Neural progenitor cell (in vitro differentiated cells): ENCODE results near the gene FSTL4. TPM values are rescaled to one million over a fixed set of nuclear protein-coding genes. Genes with fewer than 3 reads are reported as not detected.

Experiments used
- DNase-seq: peaks from one replicate; pipeline ENCODE4 v3.0.0-alpha.2; 2016; ENCODE audit warnings: low spot score
- H2AFZ ChIP-seq: fragments of 200-600 bp; sonication (generic); replicated peaks from 2 replicates; pipeline ENCODE4 v1.6.1; 2016; ENCODE audit warnings: antibody characterized with exemption
- H3F3A ChIP-seq: fragments of 200-600 bp; sonication (generic); 2 replicates; pipeline ENCODE4 v1.6.1; 2016; ENCODE audit warnings: antibody characterized with exemption, low read depth
- H3K27ac ChIP-seq: fragments of 200-600 bp; sonication (generic); 2 replicates; pipeline ENCODE4 v1.5.1; 2016; ENCODE audit warnings: mild to moderate bottlenecking
- H3K27me3 ChIP-seq: fragments of 200-600 bp; sonication (generic); 2 replicates; pipeline ENCODE4 v1.6.1; 2016; ENCODE audit warnings: mild to moderate bottlenecking, moderate library complexity
- H3K36me3 ChIP-seq: fragments of 200-600 bp; sonication (generic); 2 replicates; pipeline ENCODE4 v1.5.1; 2016
- H3K4me1 ChIP-seq: fragments of 200-600 bp; sonication (generic); 2 replicates; pipeline ENCODE4 v1.6.1; 2016; ENCODE audit warnings: mixed run types
- H3K4me2 ChIP-seq: fragments of 200-600 bp; sonication (generic); 2 replicates; pipeline ENCODE4 v1.6.1; 2016
- H3K4me3 ChIP-seq: fragments of 200-600 bp; sonication (generic); 2 replicates; pipeline ENCODE4 v1.5.1; 2016
- H3K79me2 ChIP-seq: fragments of 200-600 bp; sonication (generic); 2 replicates; pipeline ENCODE4 v1.6.1; 2016; ENCODE audit warnings: low read depth
- H3K9ac ChIP-seq: fragments of 200-600 bp; sonication (generic); 2 replicates; pipeline ENCODE4 v1.6.1; 2016
- H3K9me3 ChIP-seq: fragments of 200-600 bp; sonication (generic); 2 replicates; pipeline ENCODE4 v1.5.1; 2016; ENCODE audit warnings: low read depth
- H4K20me1 ChIP-seq: fragments of 200-600 bp; sonication (generic); 2 replicates; pipeline ENCODE4 v1.6.1; 2016; ENCODE audit warnings: low read depth
- H3K27ac Mint-ChIP-seq: 3 replicates; pipeline ENCODE4 v1.8.0; 2021; ENCODE audit warnings: mixed read lengths
- H3K27me3 Mint-ChIP-seq: 2 replicates; pipeline ENCODE4 v1.8.0; 2022; ENCODE audit warnings: low read depth, mild to moderate bottlenecking, inconsistent platforms, moderate library complexity, mixed read lengths; ENCODE audit not compliant: insufficient read depth
- H3K36me3 Mint-ChIP-seq: 3 replicates; pipeline ENCODE4 v1.8.0; 2021; ENCODE audit warnings: mixed read lengths
- H3K4me1 Mint-ChIP-seq: 3 replicates; pipeline ENCODE4 v1.8.0; 2021; ENCODE audit warnings: mixed read lengths
- H3K4me3 Mint-ChIP-seq: 3 replicates; pipeline ENCODE4 v1.8.0; 2021; ENCODE audit warnings: mild to moderate bottlenecking, moderate library complexity, mixed read lengths
- H3K9me3 Mint-ChIP-seq: 3 replicates; pipeline ENCODE4 v1.8.0; 2020; ENCODE audit warnings: mixed read lengths
- CTCF ChIP-seq: fragments of 200-600 bp; sonication (generic); IDR thresholded peaks from 2 replicates; pipeline ENCODE4 v1.5.1; 2017; ENCODE audit warnings: antibody characterized with exemption, mild to moderate bottlenecking
- EZH2 ChIP-seq: fragments of 200-600 bp; sonication (generic); IDR thresholded peaks from 2 replicates; pipeline ENCODE4 v1.6.1; 2017; ENCODE audit warnings: antibody characterized with exemption, mild to moderate bottlenecking, moderate library complexity
- EZH2phosphoT487 ChIP-seq: fragments of 200-600 bp; sonication (generic); IDR thresholded peaks from 2 replicates; pipeline ENCODE4 v1.6.1; 2017; ENCODE audit warnings: antibody characterized with exemption
- total RNA-seq: library from RNA; depleted of rRNA; stranded (reverse); fragments of >200 nt; gene quantifications from 2 replicates; pipeline ENCODE4 v1.2.3, GENCODE V29; 2015; ENCODE audit warnings: low replicate concordance

The FSTL4 gene
- total RNA-seq, 1 donor from 2014 or later, result 0.95 TPM

- DNase-seq, result no peak
- Histone ChIP-seq H3K4me2 (no peak overlapping the region), H3K27ac (no peak overlapping the region), H3K36me3 (no peaks in the 10 kb centered on the region), H3K79me2 (no peaks in the 10 kb centered on the region), H3F3A (no peaks in the 10 kb centered on the region), H4K20me1 (no peaks in the 10 kb centered on the region), H3K4me1 (no peaks in the 10 kb centered on the region), H2AFZ (no peak overlapping the region), H3K4me3 (no peak overlapping the region), H3K9me3 (no peaks in the 10 kb centered on the region), H3K27me3 (no peaks in the 10 kb centered on the region), H3K9ac (no peak overlapping the region)
- TF ChIP-seq EZH2 (no peak), EZH2phosphoT487 (no peak), CTCF (no peak)
- no peak overlapping the region for H3K27ac Mint-ChIP-seq
- H3K4me1 Mint-ChIP-seq, result peaks cover 15% of the 10 kb centered on the region
- H3K4me3 Mint-ChIP-seq, result no peak overlapping the region
- no peaks in the 10 kb centered on the region for H3K36me3 Mint-ChIP-seq
- H3K9me3 Mint-ChIP-seq, result no peaks in the 10 kb centered on the region
- H3K27me3 Mint-ChIP-seq, result peaks cover 3% of the 10 kb centered on the region
These were observed 202.0 kb downstream of the FSTL4 start for GRCh38 chr5:133410335-133410828.

GRCh38 chr5:133409210-133409674 lies 203.1 kb downstream of the FSTL4 start:
- Histone ChIP-seq H3K27me3 (no peaks in the 10 kb centered on the region), H3K4me2 (no peak overlapping the region), H4K20me1 (no peaks in the 10 kb centered on the region), H3K27ac (no peak overlapping the region), H3K79me2 (no peaks in the 10 kb centered on the region), H3F3A (no peaks in the 10 kb centered on the region), H3K36me3 (no peaks in the 10 kb centered on the region), H2AFZ (no peak overlapping the region), H3K4me3 (no peak overlapping the region), H3K4me1 (no peaks in the 10 kb centered on the region), H3K9me3 (no peaks in the 10 kb centered on the region), H3K9ac (no peak overlapping the region)
- Mint-ChIP-seq H3K9me3 (no peaks in the 10 kb centered on the region), H3K4me1 (peaks cover 15% of the 10 kb centered on the region), H3K36me3 (no peaks in the 10 kb centered on the region), H3K4me3 (no peak overlapping the region), H3K27ac (no peak overlapping the region), H3K27me3 (peaks cover 5% of the 10 kb centered on the region)
- DNase-seq, result no peak
- no peak for TF ChIP-seq EZH2phosphoT487
- TF ChIP-seq CTCF, result no peak
- TF ChIP-seq EZH2, result no peak

- no peaks in the 10 kb centered on the region for H3K36me3 ChIP-seq
- H3F3A ChIP-seq, result no peaks in the 10 kb centered on the region
- Mint-ChIP-seq H3K9me3 (no peaks in the 10 kb centered on the region), H3K4me3 (no peak overlapping the region), H3K27me3 (peaks cover 5% of the 10 kb centered on the region), H3K36me3 (no peaks in the 10 kb centered on the region), H3K27ac (no peak overlapping the region), H3K4me1 (peaks cover 16% of the 10 kb centered on the region)
- H3K4me3 ChIP-seq, result no peak overlapping the region
- H3K79me2 ChIP-seq, result no peaks in the 10 kb centered on the region
- no peak overlapping the region for H3K9ac ChIP-seq
- TF ChIP-seq EZH2phosphoT487, result no peak
- TF ChIP-seq CTCF, result no peak
- no peak for TF ChIP-seq EZH2
- DNase-seq, result no peak
- H3K4me1 ChIP-seq, result no peaks in the 10 kb centered on the region
- no peaks in the 10 kb centered on the region for H3K27me3 ChIP-seq
- no peaks in the 10 kb centered on the region for H4K20me1 ChIP-seq
- no peak overlapping the region for H3K4me2 ChIP-seq
- no peaks in the 10 kb centered on the region for H3K9me3 ChIP-seq
- H3K27ac ChIP-seq, result no peak overlapping the region
- H2AFZ ChIP-seq, result no peak overlapping the region
These were observed 204.0 kb downstream of the FSTL4 start for GRCh38 chr5:133408322-133408721.
